HG02798 (cell line): ENCODE data around the gene NRXN3.

ENCODE experiments used
- ATAC-seq: cut with Tn5 transposase; IDR thresholded peaks from one replicate; pipeline ENCODE4 v1.9.1; 2021; ENCODE audit warnings: mild to moderate bottlenecking; ENCODE audit not compliant: unreplicated experiment, poor library complexity

NRXN3 gene

DNA sequence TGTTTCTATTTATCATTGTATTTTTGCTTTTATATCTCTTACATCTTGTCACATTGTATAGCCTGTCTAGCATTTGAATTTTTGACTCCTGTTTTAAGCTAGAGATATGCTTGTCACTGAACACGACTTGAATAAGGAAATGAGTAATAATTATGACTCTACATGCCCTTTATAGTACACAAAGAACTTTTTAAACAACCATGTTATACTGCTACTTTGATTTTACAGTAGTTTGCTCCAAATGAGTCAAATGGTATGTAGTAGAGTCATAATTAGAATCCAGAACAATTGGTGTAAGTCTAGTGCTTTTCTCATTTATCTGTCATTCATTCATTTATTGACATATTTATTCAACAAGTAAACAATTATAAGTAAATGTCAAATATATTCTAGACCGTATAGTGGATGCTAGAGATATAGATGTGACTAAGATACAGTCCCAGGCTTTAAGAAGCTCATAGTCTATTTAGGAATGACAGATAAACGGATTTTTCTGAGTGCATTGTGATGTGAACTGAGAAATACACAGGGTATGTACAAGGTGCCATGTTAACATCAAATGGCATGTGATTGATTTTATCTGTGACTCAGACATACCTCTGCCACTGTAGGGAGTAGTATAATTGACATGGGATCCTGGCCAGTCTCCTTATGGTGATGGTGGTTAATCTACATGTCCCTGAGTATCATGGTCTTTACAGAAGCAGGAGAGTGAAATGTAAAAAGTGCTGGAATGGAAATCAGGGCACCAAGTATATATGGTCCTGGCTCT lies 1241.4 kb downstream of the NRXN3 start:
- no peak for ATAC-seq

DNA sequence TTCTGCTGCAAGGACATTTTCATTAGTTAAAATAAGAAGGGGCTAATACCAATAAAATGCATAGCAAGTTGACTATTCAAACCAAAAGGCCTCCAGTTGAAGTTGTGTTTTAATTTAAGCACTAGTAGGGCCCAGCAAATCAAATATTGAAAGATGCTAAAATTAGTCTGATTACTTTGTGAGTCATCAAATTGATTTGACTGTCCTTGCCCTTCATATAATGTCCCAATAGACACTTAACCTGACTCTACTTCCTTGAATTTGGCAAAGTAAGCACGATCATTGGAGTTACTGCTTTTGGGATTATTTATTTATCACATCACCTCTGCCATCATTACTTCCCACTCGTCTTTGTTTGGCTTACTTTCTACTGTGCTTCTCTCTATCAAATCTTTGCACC lies 1242.6 kb downstream of the NRXN3 start:
- ATAC-seq, result no peak

- ATAC-seq, result no peak
These were observed 1243.7 kb downstream of the NRXN3 start for GRCh38 chr14:79413734-79414428.

DNA sequence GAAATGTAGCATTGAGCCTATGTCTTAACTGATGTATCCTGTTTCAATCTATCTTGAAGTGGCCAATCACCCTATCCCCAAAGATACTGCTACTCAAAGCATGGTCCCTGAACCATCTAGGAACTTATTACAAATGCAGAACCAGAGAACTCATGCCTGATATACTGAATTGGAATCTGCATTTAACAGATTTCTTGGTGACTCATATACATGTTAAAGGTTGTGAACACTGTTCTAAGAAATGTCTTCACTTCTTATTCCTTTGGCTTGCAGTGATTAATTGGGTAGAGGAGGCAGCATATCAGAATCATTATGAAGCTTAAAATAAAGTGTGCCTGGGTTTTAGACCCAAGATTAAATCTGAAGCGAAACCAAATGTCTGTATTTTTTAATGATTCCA lies 1245.6 kb downstream of the NRXN3 start:
- no peak for ATAC-seq

DNA sequence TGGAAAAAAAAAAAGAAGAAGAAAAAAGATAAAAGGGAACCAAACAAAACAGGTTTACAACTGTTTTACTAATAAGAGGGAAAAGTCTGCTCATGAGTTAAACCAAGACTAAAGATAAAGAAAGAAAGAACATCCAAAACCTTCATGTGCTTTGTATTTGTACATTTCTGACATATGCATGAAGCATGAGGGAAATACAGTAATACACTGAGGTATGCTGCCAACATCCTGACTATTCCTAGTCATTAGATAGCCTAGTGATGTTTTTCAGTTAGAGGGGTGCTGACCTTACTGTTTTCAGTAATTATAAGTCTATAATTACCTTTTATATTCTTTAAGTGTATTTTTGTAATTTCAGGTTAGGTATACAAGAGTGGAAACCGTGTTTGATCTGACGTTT lies 1247.8 kb downstream of the NRXN3 start:
- no peak for ATAC-seq

DNA sequence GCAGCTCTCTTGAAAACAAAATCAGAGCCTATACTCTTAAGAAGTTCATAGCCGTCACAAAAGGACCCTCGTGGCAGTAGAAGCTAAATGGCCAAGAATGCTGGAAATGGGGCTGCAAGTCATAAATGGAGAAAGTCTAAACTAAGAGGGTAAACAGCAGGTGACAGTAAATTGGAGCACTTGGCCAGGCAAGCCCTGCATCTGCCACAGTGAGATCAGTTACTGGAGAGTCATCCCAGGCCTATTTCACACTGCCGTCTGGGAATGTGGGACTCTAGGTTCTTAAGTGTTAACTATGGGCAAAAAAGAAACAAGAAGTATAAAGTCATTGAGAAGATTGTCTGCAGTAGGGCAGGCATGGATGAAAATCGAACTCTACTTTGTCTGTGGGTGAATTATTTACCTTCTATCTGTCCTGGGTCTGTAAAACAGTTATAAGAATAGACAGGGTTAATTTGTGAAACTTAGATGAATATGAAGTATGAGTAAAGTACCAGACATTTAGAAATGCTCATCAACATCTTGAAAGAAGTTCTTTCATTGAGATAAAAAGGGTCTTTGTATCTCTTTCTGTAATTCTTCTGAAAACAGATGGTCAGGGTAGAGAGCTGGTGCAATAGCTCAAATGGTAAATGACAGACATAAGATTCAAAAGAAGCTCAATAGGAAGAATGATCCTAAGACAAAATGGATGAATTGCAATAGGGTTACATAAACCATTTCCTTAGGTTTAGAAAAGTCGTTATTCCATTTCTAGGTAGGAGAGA lies 1248.7 kb downstream of the NRXN3 start:
- no peak for ATAC-seq

DNA sequence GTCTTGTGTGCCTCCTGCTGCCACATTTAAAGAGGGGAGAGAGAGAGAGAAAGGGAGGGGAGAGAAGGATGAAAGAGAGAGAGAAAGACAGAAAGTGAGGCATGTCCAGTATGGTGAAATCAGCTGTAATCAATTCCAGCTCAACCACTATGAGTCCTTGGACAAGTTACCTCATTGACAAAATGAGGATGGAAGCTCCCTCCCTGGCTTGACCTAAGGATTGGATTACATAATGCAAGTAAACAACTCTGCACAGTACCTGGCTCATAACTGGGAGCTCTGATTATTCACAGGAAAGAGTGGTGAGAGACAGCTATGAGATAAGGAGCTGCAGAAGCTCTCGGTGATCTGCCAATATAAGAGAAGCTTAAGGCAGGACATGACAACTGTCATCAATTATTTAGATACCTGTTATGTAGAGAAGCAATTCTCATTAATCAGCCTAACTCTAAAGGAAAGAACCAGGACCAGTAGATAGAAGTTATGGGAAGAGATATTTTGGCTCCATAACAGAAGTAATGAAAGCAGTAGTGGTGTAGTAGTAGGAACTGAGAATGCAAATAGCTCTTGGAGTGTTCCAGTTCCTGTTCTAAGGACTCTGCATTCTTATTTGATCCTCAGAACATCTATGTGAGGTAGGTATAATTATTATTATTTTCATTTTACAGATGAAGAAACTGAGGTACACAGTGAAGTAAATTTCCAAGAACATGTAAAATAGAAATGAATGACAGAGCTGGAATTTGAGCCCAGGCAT lies 1249.6 kb downstream of the NRXN3 start:
- ATAC-seq, result no peak

DNA sequence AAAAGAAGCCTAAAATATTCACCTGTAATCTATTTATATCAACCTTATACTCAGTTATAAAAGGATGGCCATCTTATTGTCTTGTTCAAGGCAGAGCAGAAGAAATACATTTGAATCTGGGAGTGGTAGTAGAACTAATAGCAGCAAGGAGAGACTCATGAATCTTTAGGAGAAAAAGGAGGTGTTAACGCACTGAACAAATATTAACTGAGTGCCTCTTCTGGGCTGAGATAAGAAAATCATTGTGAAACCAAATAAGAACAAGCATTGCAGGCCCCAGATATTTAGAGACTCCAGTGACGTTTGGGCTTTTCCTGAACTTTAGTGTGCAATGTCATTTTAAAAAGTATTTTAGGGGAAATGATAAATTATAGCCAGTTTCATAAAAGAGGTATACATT lies 1250.6 kb downstream of the NRXN3 start:
- no peak for ATAC-seq

DNA sequence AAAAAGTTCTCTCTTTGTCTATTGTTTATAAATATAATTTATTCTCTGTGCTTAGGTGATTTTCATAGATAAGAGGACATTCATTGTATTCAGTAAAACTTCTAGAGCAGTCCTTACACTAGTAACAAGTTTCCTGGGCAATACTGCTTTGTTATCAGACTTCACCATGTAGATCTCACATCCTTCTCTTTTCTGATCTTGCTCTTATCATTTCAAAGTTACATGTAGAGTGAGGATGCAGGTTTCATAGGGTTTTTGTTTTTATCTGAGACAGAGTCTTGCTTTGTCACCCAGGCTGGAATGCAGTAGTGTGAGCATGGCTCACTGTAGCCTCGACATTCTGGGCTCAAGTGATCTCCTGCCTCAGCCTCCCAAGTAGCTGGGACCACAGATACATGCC lies 1251.6 kb downstream of the NRXN3 start:
- no peak for ATAC-seq

DNA sequence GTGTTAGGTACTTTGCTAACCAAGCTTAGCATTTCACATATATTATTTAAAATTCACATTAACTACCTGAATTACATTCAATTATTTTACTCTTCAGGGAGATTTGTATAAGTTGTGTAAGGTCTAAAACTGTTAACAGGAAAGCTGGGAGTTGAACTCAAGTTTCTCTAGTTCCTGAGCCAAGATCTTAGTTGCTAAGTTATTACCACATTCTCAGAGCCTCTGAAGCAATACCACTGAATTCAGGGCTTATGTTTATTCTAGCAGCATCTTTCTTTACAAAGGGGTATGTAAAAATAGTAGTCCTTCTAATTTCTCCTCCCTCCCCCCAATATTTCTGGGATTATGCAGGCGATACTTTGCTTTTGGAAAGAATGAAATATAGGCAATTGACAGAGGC lies 1254.3 kb downstream of the NRXN3 start:
- ATAC-seq, result no peak

DNA sequence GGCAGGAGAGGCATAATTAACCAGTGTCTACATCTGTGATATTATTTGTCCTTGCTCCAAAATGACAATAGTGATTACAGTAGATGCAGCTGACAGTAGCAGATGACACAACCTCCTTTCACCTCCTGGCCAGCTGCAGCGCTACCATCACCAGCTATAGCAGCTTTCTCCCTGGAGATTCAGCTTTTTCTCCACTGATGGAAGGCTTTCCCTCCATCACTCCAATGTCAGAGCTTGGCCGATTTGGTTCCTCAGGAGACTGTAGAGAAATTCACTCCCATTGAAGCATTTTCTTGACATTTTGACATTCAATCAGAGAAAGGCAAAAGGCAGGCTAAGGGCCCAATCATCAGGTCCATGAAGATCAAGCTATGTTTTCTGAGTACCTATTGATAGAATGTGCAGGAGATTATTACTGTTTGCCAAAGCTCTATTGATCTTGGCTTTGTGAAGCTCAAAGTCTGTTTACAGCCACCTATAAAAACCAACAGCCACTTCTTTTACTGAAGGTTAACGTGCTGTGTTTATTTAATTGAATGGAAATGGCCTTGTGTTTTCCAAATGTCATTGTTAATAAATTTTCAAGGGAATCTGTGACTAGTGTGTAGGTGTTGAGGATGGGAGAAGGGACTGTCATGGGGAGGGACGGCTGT lies 1256.1 kb downstream of the NRXN3 start:
- ATAC-seq, result no peak

DNA sequence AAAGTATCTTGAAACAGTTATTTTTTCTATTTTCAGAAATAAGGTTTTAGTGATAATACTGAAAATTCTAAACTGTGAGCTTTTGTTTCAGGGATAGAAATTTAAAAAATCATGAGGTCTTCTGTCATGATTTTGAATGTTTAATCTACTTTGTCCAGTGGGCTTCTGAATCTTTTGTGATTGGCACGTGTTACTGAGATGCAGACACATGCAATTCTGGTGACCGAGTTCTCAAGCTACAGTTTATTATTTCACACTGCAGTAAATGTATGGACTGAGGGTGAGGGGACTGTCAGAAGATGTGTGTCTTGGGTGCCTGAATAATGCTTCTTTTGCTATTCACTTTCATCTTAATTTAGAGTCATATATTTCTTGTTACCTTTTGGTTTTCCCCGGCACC lies 1262.5 kb downstream of the NRXN3 start:
- ATAC-seq, result no peak

DNA sequence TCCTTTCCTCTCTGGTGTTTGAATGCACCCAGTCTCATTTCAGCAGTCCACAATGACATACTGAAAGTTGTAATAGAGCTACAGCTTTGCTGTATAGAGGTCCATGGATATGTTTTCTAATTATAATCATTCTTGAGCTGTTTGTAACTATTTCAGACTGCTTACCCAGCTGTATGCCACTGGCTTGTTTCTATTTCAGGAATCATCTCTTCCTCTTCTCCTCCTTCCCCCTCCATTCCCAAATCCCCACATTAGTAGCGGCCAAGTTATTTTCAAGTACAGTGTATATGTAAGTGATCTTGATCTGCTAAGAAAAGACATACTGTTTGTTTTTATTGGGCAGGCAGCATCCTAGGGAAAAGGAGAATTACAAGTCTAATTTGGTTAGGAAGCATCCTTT lies 1266.2 kb downstream of the NRXN3 start:
- no peak for ATAC-seq

- ATAC-seq, result no peak
These were observed 1267.8 kb downstream of the NRXN3 start for GRCh38 chr14:79437951-79438350.

DNA sequence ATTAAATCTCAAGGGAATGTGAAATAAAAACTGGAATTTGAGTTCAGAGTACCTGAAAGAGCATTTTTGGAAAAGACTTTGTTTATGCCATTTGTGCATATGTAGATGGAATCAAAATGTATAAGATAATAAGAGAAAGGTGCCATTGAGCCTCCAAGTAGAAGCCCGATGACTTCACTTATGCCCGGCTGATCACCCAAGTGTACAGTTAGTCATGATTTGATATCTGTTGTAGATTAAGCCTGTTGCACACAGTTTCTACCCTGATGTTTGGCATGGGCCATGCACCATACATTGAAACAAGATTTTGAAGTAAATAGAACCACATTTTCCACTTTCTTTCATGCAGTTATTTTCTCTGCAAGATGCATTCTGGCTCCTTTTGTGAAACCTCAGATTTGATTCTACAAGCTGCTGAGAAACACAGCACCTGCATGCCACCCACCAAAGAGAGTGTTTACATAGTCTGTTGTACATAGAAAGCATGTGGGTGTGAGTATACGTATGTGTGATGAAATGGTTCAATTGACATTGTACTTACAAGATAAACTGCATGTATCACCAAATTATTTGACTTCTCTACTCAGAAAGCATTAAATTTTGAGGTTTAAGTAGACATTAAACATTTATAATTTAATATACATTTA lies 1268.6 kb downstream of the NRXN3 start:
- ATAC-seq, result no peak

DNA sequence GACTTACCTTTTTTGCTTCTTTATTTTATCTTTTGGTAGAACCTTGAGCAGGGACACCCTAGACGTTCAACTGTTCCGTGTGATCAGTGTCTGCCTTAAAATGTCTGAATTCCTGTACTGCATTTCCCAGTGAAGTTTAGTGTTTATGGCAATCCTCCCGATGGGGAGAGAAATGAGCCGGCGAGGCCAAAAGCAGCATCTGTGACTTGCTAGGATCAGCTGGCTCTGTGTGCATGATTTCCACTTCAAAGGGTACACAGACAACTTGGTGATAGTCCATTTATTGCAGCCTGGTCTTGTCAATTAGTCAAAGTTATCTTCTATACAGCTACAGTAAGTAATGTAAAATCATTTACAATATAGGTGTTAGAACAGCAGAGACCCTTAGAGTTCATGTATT lies 1272.6 kb downstream of the NRXN3 start:
- no peak for ATAC-seq

- ATAC-seq, result no peak
These were observed 1273.4 kb downstream of the NRXN3 start for GRCh38 chr14:79443602-79444001.

- ATAC-seq, result no peak
These were observed 1278.8 kb downstream of the NRXN3 start for GRCh38 chr14:79448960-79449359.

DNA sequence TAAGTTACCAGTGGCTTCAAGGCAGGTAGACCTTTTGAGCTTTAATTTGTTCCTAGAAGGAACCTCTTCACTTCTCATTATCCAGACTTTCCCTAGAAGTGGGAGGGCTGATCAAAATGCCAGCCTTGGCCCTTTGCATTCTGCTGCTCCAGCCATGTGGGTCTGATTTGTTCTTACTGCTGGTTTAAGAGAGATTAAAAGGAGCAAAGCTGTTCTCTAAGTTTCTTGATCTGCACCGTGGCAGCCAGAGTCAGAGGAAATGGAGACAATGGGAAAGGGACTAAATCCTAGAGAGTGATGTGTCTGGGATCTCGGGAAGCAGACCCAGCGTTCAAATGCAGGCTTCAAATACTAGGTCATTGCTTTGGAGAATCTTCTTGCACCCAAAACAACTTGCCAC lies 1281.4 kb downstream of the NRXN3 start:
- ATAC-seq, result no peak

GRCh38 chr14:79453276-79453675 lies 1283.1 kb downstream of the NRXN3 start:
- ATAC-seq, result no peak
